HepG2 (cell line): ENCODE results near the gene TSSK2. TPM values are rescaled to one million over a fixed set of nuclear protein-coding genes. Genes with fewer than 3 reads are reported as not detected.

ENCODE experiments used
- ATAC-seq: fragments of 200-7000 bp; cut with Tn5 transposase; 3 replicates; pipeline ENCODE4 v1.9.1; 2020; ENCODE audit warnings: mild to moderate bottlenecking, moderate library complexity
- BruUV-seq: library from RNA; stranded (reverse); fragments of 400-500 nt; replicated peaks from 2 replicates; lab custom pipeline; 2021; lab: Mats Ljungman, UMichigan
- CTCF ChIA-PET: fragments of 300-600 bp; formaldehyde crosslinking; extraction: SDS; loops from one replicate; lab custom pipeline; 2021; ENCODE audit warnings: low total read pairs, inconsistent platforms, low intra/inter-chr PET ratio; lab: Yijun Ruan, JAX
- POLR2A ChIA-PET: fragments of 350-600 bp; sonication (Branson Sonifier 250); formaldehyde crosslinking; loops from one replicate; lab custom pipeline; 2020; ENCODE audit warnings: antibody characterized with exemption, inconsistent platforms; lab: Yijun Ruan, JAX
- DNase-seq: peaks from one replicate; pipeline ENCODE4 v3.0.0-alpha.2; 2015; ENCODE audit warnings: low spot score
- FAIRE-seq: peaks from 3 replicates; lab custom pipeline; 2011; peaks lifted over from hg19 to GRCh38; lab: Jason Lieb, UNC
- H2AFZ ChIP-seq: one replicate; pipeline ENCODE4 v1.6.1; 2011; ENCODE audit warnings: low read length, inconsistent platforms
- H3K27ac ChIP-seq: fragments of 300-600 bp; 3 replicates; pipeline ENCODE4 v1.8.0; 2011; ENCODE audit warnings: mixed run types, mild to moderate bottlenecking, mixed read lengths, low read length, inconsistent platforms; ENCODE audit not compliant: insufficient read depth; ENCODE audit errors: extremely low read length
- H3K27me3 ChIP-seq, 2 experiments: fragments of 200-600 bp in 1 of 2; 2 replicates in 1 of 2; 3 replicates in 1 of 2; pipeline versions ENCODE4 v1.6.0 to v1.8.0; 2011; ENCODE audit warnings: low read length in 2 of 2, mild to moderate bottlenecking in 2 of 2, moderate library complexity in 2 of 2, inconsistent platforms in 1 of 2; ENCODE audit not compliant: insufficient read depth in 2 of 2, control insufficient read depth in 1 of 2
- H3K36me3 ChIP-seq, 2 experiments: fragments of 200-600 bp in 1 of 2; replicated peaks in 1 of 2; 2 replicates in 1 of 2; 3 replicates in 1 of 2; pipeline versions ENCODE4 v1.5.1 to v1.8.0; 2011; ENCODE audit warnings: low read length in 2 of 2, inconsistent platforms in 1 of 2; ENCODE audit not compliant: insufficient read depth in 2 of 2, control insufficient read depth in 1 of 2
- H3K4me1 ChIP-seq: 2 replicates; pipeline ENCODE4 v1.5.1; 2012; ENCODE audit warnings: low read length, inconsistent platforms; ENCODE audit not compliant: insufficient read depth
- H3K4me2 ChIP-seq: 2 replicates; pipeline ENCODE4 v1.6.0; 2011; ENCODE audit warnings: low read depth, low read length, inconsistent platforms
- H3K4me3 ChIP-seq, 3 experiments: fragments of 200-600 bp in 1 of 3; sonication (generic), shearing (Covaris generic) in 1 of 3; replicated peaks in 1 of 3; 2 replicates each; pipeline ENCODE4 v1.5.1; 2011 to 2016; ENCODE audit warnings: low read length in 3 of 3, inconsistent platforms in 2 of 3, low read depth in 2 of 3, mild to moderate bottlenecking in 2 of 3, control low read depth in 1 of 3, mixed read lengths in 1 of 3; ENCODE audit not compliant: insufficient read depth in 1 of 3
- H3K79me2 ChIP-seq: one replicate; pipeline ENCODE4 v1.6.1; 2011; ENCODE audit warnings: low read length, inconsistent platforms; ENCODE audit not compliant: insufficient read depth
- H3K9ac ChIP-seq: 2 replicates; pipeline ENCODE4 v1.6.0; 2011; ENCODE audit warnings: mild to moderate bottlenecking, low read depth, low read length, inconsistent platforms; ENCODE audit not compliant: insufficient read depth
- H3K9me3 ChIP-seq: 2 replicates; pipeline ENCODE4 v1.5.1; 2012; ENCODE audit warnings: mild to moderate bottlenecking, low read length
- H4K20me1 ChIP-seq: 2 replicates; pipeline ENCODE4 v1.6.0; 2011; ENCODE audit warnings: inconsistent platforms, mild to moderate bottlenecking, low read length, moderate library complexity; ENCODE audit not compliant: insufficient read depth
- FOXJ3 ChIP-seq: sonication (generic); formaldehyde crosslinking; IDR thresholded peaks from 2 replicates; pipeline ENCODE4 v1.4.0; 2020; ENCODE audit warnings: missing genetic modification reagents, mild to moderate bottlenecking, borderline replicate concordance
- FOXO1 ChIP-seq: sonication (generic); formaldehyde crosslinking; IDR thresholded peaks from 2 replicates; pipeline ENCODE4 v1.4.0; 2020; ENCODE audit warnings: missing genetic modification reagents
- HNF4G ChIP-seq, 2 experiments: sonication (generic) in 1 of 2; formaldehyde crosslinking in 1 of 2; IDR thresholded peaks; 2 replicates each; pipeline versions ENCODE4 v1.4.0 to v1.6.1; 2011 to 2020; ENCODE audit warnings: borderline replicate concordance in 2 of 2, low read depth in 2 of 2, mild to moderate bottlenecking in 2 of 2, low read length in 1 of 2, missing genetic modification reagents in 1 of 2, moderate library complexity in 1 of 2
- MTF1 ChIP-seq: sonication (generic); formaldehyde crosslinking; IDR thresholded peaks from 2 replicates; pipeline ENCODE4 v1.5.0; 2020; ENCODE audit warnings: missing genetic modification reagents
- SP1 ChIP-seq, 2 experiments: fragments of 450-650 bp in 1 of 2; sonication (generic) in 1 of 2; formaldehyde crosslinking in 1 of 2; IDR thresholded peaks; 2 replicates each; pipeline versions ENCODE4 v1.4.0 to v1.6.1; 2016 to 2020; ENCODE audit warnings: missing genetic modification reagents in 1 of 2
- SP140L ChIP-seq: sonication (generic); formaldehyde crosslinking; IDR thresholded peaks from 2 replicates; pipeline ENCODE4 v1.4.0; 2020; ENCODE audit warnings: missing genetic modification reagents, borderline replicate concordance
- TOPORS ChIP-seq: sonication (generic); formaldehyde crosslinking; IDR thresholded peaks from 2 replicates; pipeline ENCODE4 v1.8.0; 2023; ENCODE audit warnings: mild to moderate bottlenecking, missing genetic modification reagents
- ZBTB7B ChIP-seq: sonication (generic); formaldehyde crosslinking; IDR thresholded peaks from 2 replicates; pipeline ENCODE4 v1.4.0; 2020; ENCODE audit warnings: missing genetic modification reagents
- ZNF232 ChIP-seq: sonication (generic); formaldehyde crosslinking; IDR thresholded peaks from 2 replicates; pipeline ENCODE4 v1.4.0; 2020; ENCODE audit warnings: missing genetic modification reagents, borderline replicate concordance
- ZNF235 ChIP-seq: sonication (generic); formaldehyde crosslinking; IDR thresholded peaks from 2 replicates; pipeline ENCODE4 v1.8.1; 2023; ENCODE audit warnings: mild to moderate bottlenecking, missing genetic modification reagents, borderline replicate concordance
- ZNF317 ChIP-seq: sonication (generic); formaldehyde crosslinking; IDR thresholded peaks from 2 replicates; pipeline ENCODE4 v1.5.0; 2020; ENCODE audit warnings: mild to moderate bottlenecking, missing genetic modification reagents
- ZNF543 ChIP-seq: sonication (generic); formaldehyde crosslinking; IDR thresholded peaks from 2 replicates; pipeline ENCODE4 v1.4.0; 2020; ENCODE audit warnings: mild to moderate bottlenecking, missing genetic modification reagents
- ZNF552 ChIP-seq: sonication (generic); formaldehyde crosslinking; IDR thresholded peaks from 2 replicates; pipeline ENCODE4 v1.9.0; 2022; ENCODE audit warnings: missing genetic modification reagents, mild to moderate bottlenecking, borderline replicate concordance
- WGBS: methylation state at CpG from one replicate; pipeline ENCODE4 v1.1.6; 2017; ENCODE audit warnings: low lambda C conversion rate; 5-methylcytosine and 5-hydroxymethylcytosine counted together
- in situ Hi-C: cut with HindIII; loops from 2 replicates; pipeline ENCODE4 v1.10.0; 2017; ENCODE audit warnings: low pct_unique_long_range_greater_than_20kb; ENCODE audit not compliant: extremely low pct_ligation_motif_present
- intact Hi-C: fragments of 100-400 bp; cut with micrococcal nuclease; formaldehyde crosslinking; loops from one replicate; pipeline ENCODE4 v1.10.0; 2022; ENCODE audit not compliant: unreplicated experiment
- polyA plus RNA-seq, 8 experiments: library from polyadenylated mRNA; depleted of rRNA in 3 of 8; stranded (reverse) in 7 of 8; unstranded in 1 of 8; fragments of >200 nt; fragmentation: Illumina TruSeq in 4 of 8; extraction: Trizol in 4 of 8; gene quantifications; 2 replicates each; pipeline versions ENCODE4 v1.2.1 to v1.2.3, GENCODE V29; 2011 to 2016; ENCODE audit warnings: low read depth in 4 of 8, missing spikeins in 1 of 8, mixed read lengths in 1 of 8; ENCODE audit not compliant: insufficient read depth in 1 of 8
- total RNA-seq, 5 experiments: library from RNA; depleted of rRNA; stranded (reverse); fragments of >200 nt; fragmentation: Illumina TruSeq; extraction: Trizol; gene quantifications; 2 replicates each; pipeline ENCODE4 v1.2.3, GENCODE V29; 2016; ENCODE audit warnings: low read depth in 1 of 5
- TF ChIP-seq, protein P1 (sequence below): sonication (generic); formaldehyde crosslinking; IDR thresholded peaks from 2 replicates; pipeline ENCODE4 v1.5.1; 2020; ENCODE audit warnings: mild to moderate bottlenecking, moderate library complexity, missing genetic modification reagents
- TF ChIP-seq, protein P2 (sequence below): sonication (generic); formaldehyde crosslinking; IDR thresholded peaks from 2 replicates; pipeline ENCODE4 v1.4.0; 2020; ENCODE audit warnings: missing genetic modification reagents, borderline replicate concordance

TSSK2 gene
- total and polyA plus RNA-seq, 2 of the 13 experiments (the other 11 are each of a cell fraction or from before 2014, with no cell fraction given), result not detected

DNA sequence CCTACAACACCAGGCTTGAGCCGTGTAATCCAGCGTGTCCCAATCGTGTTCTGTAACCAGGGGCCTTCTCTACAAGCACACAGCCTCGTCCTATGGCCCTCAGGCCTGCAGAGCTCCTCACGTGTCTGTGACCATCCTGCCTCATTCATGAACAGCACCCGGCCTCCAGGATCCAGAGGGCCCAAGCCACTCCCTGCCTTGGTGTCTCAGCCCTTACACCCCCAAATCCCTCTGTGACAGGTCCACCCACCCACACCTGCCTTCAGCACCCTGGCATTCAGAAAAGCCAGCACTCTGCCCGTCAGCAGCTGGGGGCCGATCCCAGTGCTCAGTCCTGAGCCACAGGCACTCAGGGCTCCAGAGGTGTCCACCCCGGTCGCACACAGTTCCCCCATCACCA, 5.8 kb downstream of the TSSK2 start:
- H3K79me2 ChIP-seq, result no peaks in the 10 kb centered on the region
- H2AFZ ChIP-seq, result no peak overlapping the region
- no peaks in the 10 kb centered on the region for H3K9me3 ChIP-seq
- ATAC-seq (no peak), DNase-seq (no peak), FAIRE-seq (no peak)
- intact Hi-C loops (no loop called here), in situ Hi-C loops (no loop called here)
- peaks cover 24 to 73% of the 10 kb centered on the region in 2 experiments; a peak in 4 of 5 replicates for H3K36me3 ChIP-seq
- CTCF ChIA-PET, result no interaction called here
- 94% methylated on average over 10 of the region's 10 CpGs for WGBS
- POLR2A ChIA-PET, result no interaction called here
- H3K27ac ChIP-seq, result no peak overlapping the region
- H3K4me1 ChIP-seq, result no peaks in the 10 kb centered on the region
- H3K4me3 ChIP-seq, result no peak overlapping the region
- H3K4me2 ChIP-seq, result no peak overlapping the region
- H4K20me1 ChIP-seq, result no peaks in the 10 kb centered on the region
- BruUV-seq, result no TSS peak
- H3K27me3 ChIP-seq, result no peaks in the 10 kb centered on the region
- no peak overlapping the region for H3K9ac ChIP-seq
- TF ChIP-seq MTF1 (CRISPR knock-in tag), result no peak
- no peak for TF ChIP-seq ZNF543 (CRISPR knock-in tag)
- no peak for TF ChIP-seq ZBTB7B (CRISPR knock-in tag)
- no peak for TF ChIP-seq TOPORS
- TF ChIP-seq FOXO1 (CRISPR knock-in tag), result no peak
- TF ChIP-seq, protein P1, sequence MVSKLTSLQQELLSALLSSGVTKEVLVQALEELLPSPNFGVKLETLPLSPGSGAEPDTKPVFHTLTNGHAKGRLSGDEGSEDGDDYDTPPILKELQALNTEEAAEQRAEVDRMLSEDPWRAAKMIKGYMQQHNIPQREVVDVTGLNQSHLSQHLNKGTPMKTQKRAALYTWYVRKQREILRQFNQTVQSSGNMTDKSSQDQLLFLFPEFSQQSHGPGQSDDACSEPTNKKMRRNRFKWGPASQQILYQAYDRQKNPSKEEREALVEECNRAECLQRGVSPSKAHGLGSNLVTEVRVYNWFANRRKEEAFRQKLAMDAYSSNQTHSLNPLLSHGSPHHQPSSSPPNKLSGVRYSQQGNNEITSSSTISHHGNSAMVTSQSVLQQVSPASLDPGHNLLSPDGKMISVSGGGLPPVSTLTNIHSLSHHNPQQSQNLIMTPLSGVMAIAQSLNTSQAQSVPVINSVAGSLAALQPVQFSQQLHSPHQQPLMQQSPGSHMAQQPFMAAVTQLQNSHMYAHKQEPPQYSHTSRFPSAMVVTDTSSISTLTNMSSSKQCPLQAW (CRISPR knock-in tag), result no peak
- TF ChIP-seq ZNF552 (CRISPR knock-in tag), result no peak
- TF ChIP-seq HNF4G (IDR thresholded peaks at IDR 0.05; ENCODE audit: borderline replicate concordance, low read depth, low read length), result no peak
- TF ChIP-seq HNF4G (CRISPR knock-in tag; IDR thresholded peaks at IDR 0.05; ENCODE audit: borderline replicate concordance, low read depth), result no peak
- TF ChIP-seq, protein P2, sequence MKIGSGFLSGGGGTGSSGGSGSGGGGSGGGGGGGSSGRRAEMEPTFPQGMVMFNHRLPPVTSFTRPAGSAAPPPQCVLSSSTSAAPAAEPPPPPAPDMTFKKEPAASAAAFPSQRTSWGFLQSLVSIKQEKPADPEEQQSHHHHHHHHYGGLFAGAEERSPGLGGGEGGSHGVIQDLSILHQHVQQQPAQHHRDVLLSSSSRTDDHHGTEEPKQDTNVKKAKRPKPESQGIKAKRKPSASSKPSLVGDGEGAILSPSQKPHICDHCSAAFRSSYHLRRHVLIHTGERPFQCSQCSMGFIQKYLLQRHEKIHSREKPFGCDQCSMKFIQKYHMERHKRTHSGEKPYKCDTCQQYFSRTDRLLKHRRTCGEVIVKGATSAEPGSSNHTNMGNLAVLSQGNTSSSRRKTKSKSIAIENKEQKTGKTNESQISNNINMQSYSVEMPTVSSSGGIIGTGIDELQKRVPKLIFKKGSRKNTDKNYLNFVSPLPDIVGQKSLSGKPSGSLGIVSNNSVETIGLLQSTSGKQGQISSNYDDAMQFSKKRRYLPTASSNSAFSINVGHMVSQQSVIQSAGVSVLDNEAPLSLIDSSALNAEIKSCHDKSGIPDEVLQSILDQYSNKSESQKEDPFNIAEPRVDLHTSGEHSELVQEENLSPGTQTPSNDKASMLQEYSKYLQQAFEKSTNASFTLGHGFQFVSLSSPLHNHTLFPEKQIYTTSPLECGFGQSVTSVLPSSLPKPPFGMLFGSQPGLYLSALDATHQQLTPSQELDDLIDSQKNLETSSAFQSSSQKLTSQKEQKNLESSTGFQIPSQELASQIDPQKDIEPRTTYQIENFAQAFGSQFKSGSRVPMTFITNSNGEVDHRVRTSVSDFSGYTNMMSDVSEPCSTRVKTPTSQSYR (CRISPR knock-in tag), result no peak
- no peak for TF ChIP-seq SP140L
- no peak for TF ChIP-seq ZNF317 (CRISPR knock-in tag)
- TF ChIP-seq FOXJ3 (CRISPR knock-in tag), result no peak
- TF ChIP-seq SP1 (IDR thresholded peaks at IDR 0.05), result no peak
- no peak for TF ChIP-seq SP1 (CRISPR knock-in tag; IDR thresholded peaks at IDR 0.05)
- TF ChIP-seq ZNF232 (CRISPR knock-in tag), result no peak
- TF ChIP-seq ZNF235 (CRISPR knock-in tag), result no peak
